Mucosa of descending colon (tissue), 3 donors: ENCODE measurements around the gene DAZAP2. TPM values are rescaled to one million over a fixed set of nuclear protein-coding genes. Genes with fewer than 3 reads are reported as not detected.

Source experiments
- ATAC-seq: fragments of 200-7000 bp; cut with Tn5 transposase; one replicate; pipeline ENCODE4 v1.9.1; 2020; ENCODE audit warnings: mild to moderate bottlenecking, moderate library complexity
- DNase-seq, 3 donors: peaks; one replicate each; pipeline ENCODE4 v3.0.0-alpha.2; 2020
- H3K36me3 ChIP-seq: fragments of 200-600 bp; one replicate; pipeline ENCODE4 v1.8.0; 2021; ENCODE audit warnings: low read depth, mild to moderate bottlenecking
- H3K4me1 ChIP-seq: fragments of 200-600 bp; one replicate; pipeline ENCODE4 v1.8.0; 2021; ENCODE audit warnings: low read depth, mild to moderate bottlenecking
- H3K4me3 ChIP-seq: fragments of 200-600 bp; one replicate; pipeline ENCODE4 v1.8.0; 2021; ENCODE audit warnings: mild to moderate bottlenecking
- H3K9me3 ChIP-seq: fragments of 200-600 bp; one replicate; pipeline ENCODE4 v1.8.0; 2021; ENCODE audit warnings: mild to moderate bottlenecking
- CTCF ChIP-seq: fragments of 200-600 bp; IDR thresholded peaks from one replicate; pipeline ENCODE4 v1.8.0; 2022; ENCODE audit warnings: antibody characterized with exemption, mild to moderate bottlenecking
- intact Hi-C, 2 donors: fragments of 100-400 bp; cut with DNase I in 1 of 2; cut with micrococcal nuclease in 1 of 2; formaldehyde crosslinking; loops; one replicate each; pipeline versions ENCODE4 v1.11.0 to v1.11.1; 2022; cut with DNase I, micrococcal nuclease
- total RNA-seq, 3 donors: library from RNA; stranded (reverse); fragmentation: NEBNext Ultra II Directional in 2 of 3; extraction: Animal tissue kit (Norgen Biotek cat#: 25700) in 2 of 3; gene quantifications; one replicate each; pipeline versions ENCODE4 v1.2.1 to v1.2.4, GENCODE V29; 2021 to 2023
- donor health status: DM: no; HTN: no; CAD: no; lungs with moderate emphysema.
- donor health status: DM: no; HTN: no; CAD: no.
- donor health status: DM: no; HTN: yes; CAD: no.

DAZAP2 gene
- total RNA-seq, 3 donors from 2014 or later = 211 to 334 (median 329) TPM

- H3K4me1 ChIP-seq = no peaks in the 10 kb centered on the region
- intact Hi-C loops = no loop called here
- ATAC-seq = no peak
These were observed 42.8 kb upstream of the DAZAP2 start for GRCh38 chr12:51195841-51196240.

GRCh38 chr12:51196547-51196946 is 42.1 kb upstream of the DAZAP2 start:
- Histone ChIP-seq H3K4me1 (no peaks in the 10 kb centered on the region), H3K36me3 (no peaks in the 10 kb centered on the region), H3K9me3 (no peaks in the 10 kb centered on the region), H3K4me3 (no peak overlapping the region)
- intact Hi-C loops = no loop called here
- no peak for TF ChIP-seq CTCF
- no peak for DNase-seq
- ATAC-seq = no peak

More at GRCh38 chr12:51195841-51196240, 42.8 kb upstream of the DAZAP2 start:
- no peak for DNase-seq
- no peak for TF ChIP-seq CTCF
- H3K9me3 ChIP-seq = no peaks in the 10 kb centered on the region
- H3K4me3 ChIP-seq = no peak overlapping the region
- H3K36me3 ChIP-seq = no peaks in the 10 kb centered on the region

GRCh38 chr12:51197736-51198567 is 40.7 kb upstream of the DAZAP2 start:
- no peaks in the 10 kb centered on the region for H3K9me3 ChIP-seq
- H3K36me3 ChIP-seq = no peaks in the 10 kb centered on the region
- intact Hi-C loops = no loop called here
- no peak overlapping the region for H3K4me3 ChIP-seq
- TF ChIP-seq CTCF = no peak
- DNase-seq = no peak
- H3K4me1 ChIP-seq = no peaks in the 10 kb centered on the region
- peak; percentile 11 for ATAC-seq

- DNase-seq (no peak), ATAC-seq (no peak)
- no peaks in the 10 kb centered on the region for H3K9me3 ChIP-seq
- no peak overlapping the region for H3K4me3 ChIP-seq
- intact Hi-C loops = no loop called here
- no peak for TF ChIP-seq CTCF
- H3K4me1 ChIP-seq = no peaks in the 10 kb centered on the region
- no peaks in the 10 kb centered on the region for H3K36me3 ChIP-seq
These were observed 39.9 kb upstream of the DAZAP2 start for GRCh38 chr12:51198568-51199365.

- Histone ChIP-seq H3K36me3 (no peaks in the 10 kb centered on the region), H3K9me3 (no peaks in the 10 kb centered on the region), H3K4me3 (no peak overlapping the region), H3K4me1 (no peaks in the 10 kb centered on the region)
- intact Hi-C loops = no loop called here
- DNase-seq (no peak), ATAC-seq (no peak)
- no peak for TF ChIP-seq CTCF
These were observed 39.2 kb upstream of the DAZAP2 start for GRCh38 chr12:51199366-51199945.
